Erythroblast (primary cell): ENCODE results near the gene MED16.
"Not testable (repeated sequence)": the region's sequence is repeated elsewhere in the genome, so short reads cannot be mapped to it uniquely, and the experiment has no call there.

ENCODE experiments used
- DNase-seq, 2 experiments: peaks; one replicate each; lab custom pipeline; 2025; lab: John Stamatoyannopoulos, UW
- GATA1 ChIP-seq: IDR thresholded peaks from 2 replicates; pipeline ENCODE4 v1.6.1; 2011; ENCODE audit warnings: low read depth, mild to moderate bottlenecking, control low read depth, low read length, moderate library complexity
- POLR2A ChIP-seq: IDR thresholded peaks from 2 replicates; pipeline ENCODE4 v1.6.1; 2011; ENCODE audit warnings: mild to moderate bottlenecking, low read length

Gene MED16

GRCh38 chr19:896434-896833 lies 3.4 kb upstream of the MED16 start:
- DNase-seq, result no peak
- no peak for TF ChIP-seq GATA1
- no peak for TF ChIP-seq POLR2A

- no peak for TF ChIP-seq GATA1
- no peak for TF ChIP-seq POLR2A
- DNase-seq, result peak; percentile 67 to 78
These were observed 619 bp downstream of the MED16 start for GRCh38 chr19:892243-892893.

GRCh38 chr19:891421-892200 lies 1.4 kb downstream of the MED16 start:
- DNase-seq, result not testable (repeated sequence)

GRCh38 chr19:890831-891230 lies 2.2 kb downstream of the MED16 start:
- DNase-seq, result no peak
- TF ChIP-seq GATA1, result no peak
- TF ChIP-seq POLR2A, result no peak

GRCh38 chr19:889662-890295 lies 3.2 kb downstream of the MED16 start:
- no peak for TF ChIP-seq POLR2A
- TF ChIP-seq GATA1, result no peak

GRCh38 chr19:888581-889385 lies 4.2 kb downstream of the MED16 start:
- TF ChIP-seq GATA1 (no peak), POLR2A (no peak)
- DNase-seq, result peak; percentile 63 to 64

More at GRCh38 chr19:889662-890295, 3.2 kb downstream of the MED16 start:
- DNase-seq, result no peak

- no peak for TF ChIP-seq GATA1
- TF ChIP-seq POLR2A, result no peak
- DNase-seq, result no peak
These were observed 5.4 kb downstream of the MED16 start for GRCh38 chr19:887599-887998.

GRCh38 chr19:887072-887471 lies 5.9 kb downstream of the MED16 start:
- no peak for TF ChIP-seq GATA1
- TF ChIP-seq POLR2A, result no peak
- no peak for DNase-seq

- TF ChIP-seq POLR2A, result no peak
- TF ChIP-seq GATA1, result no peak
- DNase-seq, result no peak
These were observed 7.3 kb downstream of the MED16 start for GRCh38 chr19:885536-886224.

- DNase-seq, result no peak
- no peak for TF ChIP-seq POLR2A
- TF ChIP-seq GATA1, result no peak
These were observed 8.4 kb downstream of the MED16 start for GRCh38 chr19:884420-885211.

GRCh38 chr19:883661-884211 lies 9.3 kb downstream of the MED16 start:
- TF ChIP-seq POLR2A, result no peak
- no peak for TF ChIP-seq GATA1
- DNase-seq, result peak in 1 of 2 experiments; percentile 38

GRCh38 chr19:882871-883497 lies 10.0 kb downstream of the MED16 start:
- no peak for TF ChIP-seq POLR2A
- TF ChIP-seq GATA1, result no peak
- no peak for DNase-seq
